ENCODE data around the gene CNKSR2.

DNA sequence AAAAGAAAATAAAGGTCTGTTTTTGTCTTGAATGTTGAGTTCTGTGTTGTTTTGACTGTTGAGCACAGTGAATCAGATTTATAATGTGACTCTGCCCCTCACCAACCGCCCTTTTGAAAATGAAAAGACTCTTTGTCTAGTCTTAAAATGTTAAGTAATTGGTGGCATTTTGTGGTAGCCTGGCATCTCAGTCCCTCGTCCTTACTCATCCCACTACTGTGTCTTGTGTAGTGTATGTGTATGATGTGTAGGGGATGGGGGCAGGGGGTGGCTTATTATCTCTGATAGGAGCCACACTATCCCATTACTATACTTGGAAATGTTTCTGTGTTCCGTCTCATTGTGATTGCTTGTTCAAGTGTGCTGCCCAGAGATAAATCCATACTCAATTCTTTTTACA, 271.7 kb downstream of the CNKSR2 start:
- TF ChIP-seq, protein P1, sequence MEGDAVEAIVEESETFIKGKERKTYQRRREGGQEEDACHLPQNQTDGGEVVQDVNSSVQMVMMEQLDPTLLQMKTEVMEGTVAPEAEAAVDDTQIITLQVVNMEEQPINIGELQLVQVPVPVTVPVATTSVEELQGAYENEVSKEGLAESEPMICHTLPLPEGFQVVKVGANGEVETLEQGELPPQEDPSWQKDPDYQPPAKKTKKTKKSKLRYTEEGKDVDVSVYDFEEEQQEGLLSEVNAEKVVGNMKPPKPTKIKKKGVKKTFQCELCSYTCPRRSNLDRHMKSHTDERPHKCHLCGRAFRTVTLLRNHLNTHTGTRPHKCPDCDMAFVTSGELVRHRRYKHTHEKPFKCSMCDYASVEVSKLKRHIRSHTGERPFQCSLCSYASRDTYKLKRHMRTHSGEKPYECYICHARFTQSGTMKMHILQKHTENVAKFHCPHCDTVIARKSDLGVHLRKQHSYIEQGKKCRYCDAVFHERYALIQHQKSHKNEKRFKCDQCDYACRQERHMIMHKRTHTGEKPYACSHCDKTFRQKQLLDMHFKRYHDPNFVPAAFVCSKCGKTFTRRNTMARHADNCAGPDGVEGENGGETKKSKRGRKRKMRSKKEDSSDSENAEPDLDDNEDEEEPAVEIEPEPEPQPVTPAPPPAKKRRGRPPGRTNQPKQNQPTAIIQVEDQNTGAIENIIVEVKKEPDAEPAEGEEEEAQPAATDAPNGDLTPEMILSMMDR (IDR thresholded peaks at IDR 0.05): no peak
- TF ChIP-seq POLR2A (IDR thresholded peaks at IDR 0.05): no peak

All from uterus (tissue), 2 donors.